Esophagus muscularis mucosa (tissue), 4 donors: Measurements from ENCODE around the gene AGAP1. TPM values are rescaled to one million over a fixed set of nuclear protein-coding genes. Genes with fewer than 3 reads are reported as not detected.
A peak's percentile ranks its signal among the peaks of the same experiment; 100 is the strongest.

Experiments
- DNase-seq: peaks from one replicate; pipeline ENCODE4 v3.0.0-alpha.2; 2017; ENCODE audit errors: extremely low spot score
- H3K27ac ChIP-seq, 4 donors: fragments of 200-600 bp; sonication (generic); replicated peaks in 1 of 4; 1 replicate in 3 of 4; 2 replicates in 1 of 4; pipeline ENCODE4 v1.5.1; 2016 to 2019; ENCODE audit warnings: mild to moderate bottlenecking in 1 of 4
- H3K27me3 ChIP-seq, 4 donors: fragments of 200-600 bp; sonication (generic); one replicate each; pipeline versions ENCODE4 v1.5.1 to v1.6.0; 2016 to 2019
- H3K36me3 ChIP-seq, 4 donors: fragments of 200-600 bp; sonication (generic); one replicate each; pipeline ENCODE4 v1.5.1; 2016 to 2019
- H3K4me1 ChIP-seq, 4 donors: fragments of 200-600 bp; sonication (generic); one replicate each; pipeline ENCODE4 v1.5.1; 2016 to 2019
- H3K4me3 ChIP-seq, 4 donors: fragments of 200-600 bp; sonication (generic); 1 replicate in 2 of 4; 2 replicates in 2 of 4; pipeline ENCODE4 v1.5.1; 2016 to 2019; ENCODE audit warnings: mild to moderate bottlenecking in 4 of 4, moderate library complexity in 1 of 4
- H3K9me3 ChIP-seq, 4 donors: fragments of 200-600 bp; sonication (generic); 1 replicate in 3 of 4; 2 replicates in 1 of 4; pipeline ENCODE4 v1.5.1; 2016 to 2019
- CTCF ChIP-seq, 3 experiments: fragments of 200-600 bp in 2 of 3; fragments of 450-650 bp in 1 of 3; sonication (generic) in 2 of 3; IDR thresholded peaks; one replicate each; pipeline ENCODE4 v1.5.1; 2017 to 2019; ENCODE audit warnings: antibody characterized with exemption in 3 of 3, mild to moderate bottlenecking in 2 of 3, moderate library complexity in 1 of 3
- EP300 ChIP-seq: sonication (generic); formaldehyde crosslinking; IDR thresholded peaks from one replicate; pipeline ENCODE4 v1.6.1; 2017; ENCODE audit warnings: antibody characterized with exemption
- POLR2A ChIP-seq: fragments of 450-650 bp; IDR thresholded peaks from one replicate; pipeline ENCODE4 v1.6.1; 2017; ENCODE audit warnings: antibody characterized with exemption, moderate library complexity, mild to moderate bottlenecking, low read depth
- POLR2AphosphoS5 ChIP-seq, 2 donors: sonication (generic); formaldehyde crosslinking; IDR thresholded peaks; one replicate each; pipeline ENCODE4 v1.6.1; 2017; ENCODE audit warnings: antibody characterized with exemption in 2 of 2
- WGBS: methylation state at CpG from one replicate; pipeline ENCODE4 v1.1.5; 2018; 5-methylcytosine and 5-hydroxymethylcytosine counted together
- intact Hi-C: fragments of 100-400 bp; cut with DNase I; formaldehyde crosslinking; loops from one replicate; pipeline ENCODE4 v1.15.1; 2023
- total RNA-seq, 4 donors: library from RNA; depleted of rRNA; stranded (reverse); fragments of >200 nt; gene quantifications; one replicate each; pipeline versions ENCODE4 v1.1.0 to v1.2.1, GENCODE V29; 2016

The AGAP1 gene
- total RNA-seq, 4 donors from 2014 or later, result 37.9 to 62.4 (median 47.2) TPM

GRCh38 chr2:235765181-235765820 is 271.5 kb downstream of the AGAP1 start:
- DNase-seq, result no peak
- peak overlapping the region in 2 of 4 donors; percentile 4 to 57 for H3K27ac ChIP-seq
- 83% methylated on average over 20 of the region's 30 CpGs for WGBS
- H3K36me3 ChIP-seq, result peaks cover 6 to 35% (median 15%) of the 10 kb centered on the region in 4 donors
- no peaks in the 10 kb centered on the region for H3K9me3 ChIP-seq
- no peaks in the 10 kb centered on the region for H3K27me3 ChIP-seq
- TF ChIP-seq EP300 (no peak), POLR2AphosphoS5 (IDR thresholded peaks at IDR 0.05) (peak; percentile 26)
- H3K4me1 ChIP-seq, result peaks cover 5 to 20% (median 14%) of the 10 kb centered on the region in 4 donors
- H3K4me3 ChIP-seq, result no peak overlapping the region
- intact Hi-C loops, result no loop called here

- WGBS, result 4% methylated on average over 7 of the region's 7 CpGs
- peak; percentile 94 for DNase-seq
- Histone ChIP-seq H3K4me3 (no peak overlapping the region), H3K27me3 (no peaks in the 10 kb centered on the region), H3K9me3 (no peaks in the 10 kb centered on the region), H3K4me1 (peaks cover 5 to 20% (median 14%) of the 10 kb centered on the region in 4 donors), H3K36me3 (peaks cover 6 to 42% (median 15%) of the 10 kb centered on the region in 4 donors), H3K27ac (peak overlapping the region in 2 of 4 donors; percentile 4 to 57)
- intact Hi-C loops, result loop anchor here (2.0 kb wide), 1 partner anchor 415 kb away; no protein-coding TSS in a partner anchor
- no peak for TF ChIP-seq EP300
- peak; percentile 95 for TF ChIP-seq CTCF (IDR thresholded peaks at IDR 0.05)
Measured at GRCh38 chr2:235766278-235766677, 272.4 kb downstream of the AGAP1 start.

- Histone ChIP-seq H3K9me3 (no peaks in the 10 kb centered on the region), H3K4me1 (peaks cover 5 to 20% (median 14%) of the 10 kb centered on the region in 4 donors), H3K36me3 (peaks cover 6 to 43% (median 9%) of the 10 kb centered on the region in 4 donors), H3K4me3 (no peak overlapping the region), H3K27ac (no peak overlapping the region), H3K27me3 (no peaks in the 10 kb centered on the region)
- intact Hi-C loops, result no loop called here
- 87% methylated on average over 13 of the region's 13 CpGs for WGBS
- TF ChIP-seq EP300 (no peak), POLR2AphosphoS5 (IDR thresholded peaks at IDR 0.05) (no peak), CTCF (IDR thresholded peaks at IDR 0.05) (no peak), POLR2A (no peak)
- DNase-seq, result no peak
Measured at GRCh38 chr2:235768606-235769005, 274.8 kb downstream of the AGAP1 start.

GRCh38 chr2:235769046-235769445 is 275.2 kb downstream of the AGAP1 start:
- Histone ChIP-seq H3K27ac (no peak overlapping the region), H3K27me3 (no peaks in the 10 kb centered on the region), H3K4me3 (no peak overlapping the region), H3K9me3 (no peaks in the 10 kb centered on the region), H3K36me3 (peaks cover 3 to 39% (median 5%) of the 10 kb centered on the region in 4 donors), H3K4me1 (peaks cover 5 to 20% (median 14%) of the 10 kb centered on the region in 4 donors)
- intact Hi-C loops, result no loop called here
- no peak for DNase-seq
- 94% methylated on average over 7 of the region's 7 CpGs for WGBS
- TF ChIP-seq CTCF (IDR thresholded peaks at IDR 0.05), result no peak
- TF ChIP-seq POLR2AphosphoS5 (IDR thresholded peaks at IDR 0.05), result no peak
- TF ChIP-seq POLR2A, result no peak
- no peak for TF ChIP-seq EP300

- Histone ChIP-seq H3K9me3 (no peaks in the 10 kb centered on the region), H3K4me1 (peaks cover 5 to 10% (median 7%) of the 10 kb centered on the region in 4 donors), H3K36me3 (peaks cover 0 to 43% (median 6%) of the 10 kb centered on the region in 4 donors), H3K4me3 (no peak overlapping the region), H3K27ac (no peak overlapping the region), H3K27me3 (no peaks in the 10 kb centered on the region)
- intact Hi-C loops, result no loop called here
- TF ChIP-seq CTCF (IDR thresholded peaks at IDR 0.05), result no peak
- no peak for TF ChIP-seq EP300
- TF ChIP-seq POLR2AphosphoS5 (IDR thresholded peaks at IDR 0.05), result no peak
- TF ChIP-seq POLR2A, result no peak
- no peak for DNase-seq
- WGBS, result 95% methylated on average over 20 of the region's 23 CpGs
Measured at GRCh38 chr2:235770909-235771820, 277.3 kb downstream of the AGAP1 start.
